SJCRH30 (cell line): ENCODE data around the gene ORC2. TPM values are rescaled to one million over a fixed set of nuclear protein-coding genes. Genes with fewer than 3 reads are reported as not detected.
"Not testable (repeated sequence)": the region's sequence is repeated elsewhere in the genome, so short reads cannot be mapped to it uniquely, and the experiment has no call there.

Experiments used
- DNase-seq, 2 experiments: peaks; one replicate each; pipeline ENCODE4 v3.0.0-alpha.2; 2015 to 2020
- H3K27ac ChIP-seq: fragments of 250-450 bp; sonication (Bioruptor Pico); 2 replicates; pipeline ENCODE4 v1.5.1; 2020; ENCODE audit warnings: mild to moderate bottlenecking, moderate library complexity
- H3K27me3 ChIP-seq: fragments of 250-450 bp; sonication (Bioruptor Pico); 2 replicates; pipeline ENCODE4 v1.5.1; 2020; ENCODE audit warnings: mild to moderate bottlenecking, moderate library complexity
- H3K36me3 ChIP-seq: fragments of 250-450 bp; sonication (Bioruptor Pico); 2 replicates; pipeline ENCODE4 v1.5.1; 2020; ENCODE audit warnings: mild to moderate bottlenecking, moderate library complexity
- H3K4me1 ChIP-seq: fragments of 250-450 bp; sonication (Bioruptor Pico); 2 replicates; pipeline ENCODE4 v1.5.1; 2020; ENCODE audit warnings: mild to moderate bottlenecking, moderate library complexity
- H3K4me3 ChIP-seq: fragments of 250-450 bp; sonication (Bioruptor Pico); 2 replicates; pipeline ENCODE4 v1.5.1; 2020; ENCODE audit warnings: mild to moderate bottlenecking, moderate library complexity
- H3K9me3 ChIP-seq: fragments of 250-450 bp; sonication (Bioruptor Pico); replicated peaks from 2 replicates; pipeline ENCODE4 v1.5.1; 2020; ENCODE audit warnings: mild to moderate bottlenecking, moderate library complexity
- total RNA-seq: library from RNA; depleted of rRNA; stranded (reverse); fragments of >200 nt; shearing (Covaris generic); gene quantifications from 2 replicates; pipeline ENCODE4 v1.2.3, GENCODE V29; 2014; rRNA removed

ORC2 gene
- 23.5 and 27.5 TPM in 2 replicates for total RNA-seq

DNA sequence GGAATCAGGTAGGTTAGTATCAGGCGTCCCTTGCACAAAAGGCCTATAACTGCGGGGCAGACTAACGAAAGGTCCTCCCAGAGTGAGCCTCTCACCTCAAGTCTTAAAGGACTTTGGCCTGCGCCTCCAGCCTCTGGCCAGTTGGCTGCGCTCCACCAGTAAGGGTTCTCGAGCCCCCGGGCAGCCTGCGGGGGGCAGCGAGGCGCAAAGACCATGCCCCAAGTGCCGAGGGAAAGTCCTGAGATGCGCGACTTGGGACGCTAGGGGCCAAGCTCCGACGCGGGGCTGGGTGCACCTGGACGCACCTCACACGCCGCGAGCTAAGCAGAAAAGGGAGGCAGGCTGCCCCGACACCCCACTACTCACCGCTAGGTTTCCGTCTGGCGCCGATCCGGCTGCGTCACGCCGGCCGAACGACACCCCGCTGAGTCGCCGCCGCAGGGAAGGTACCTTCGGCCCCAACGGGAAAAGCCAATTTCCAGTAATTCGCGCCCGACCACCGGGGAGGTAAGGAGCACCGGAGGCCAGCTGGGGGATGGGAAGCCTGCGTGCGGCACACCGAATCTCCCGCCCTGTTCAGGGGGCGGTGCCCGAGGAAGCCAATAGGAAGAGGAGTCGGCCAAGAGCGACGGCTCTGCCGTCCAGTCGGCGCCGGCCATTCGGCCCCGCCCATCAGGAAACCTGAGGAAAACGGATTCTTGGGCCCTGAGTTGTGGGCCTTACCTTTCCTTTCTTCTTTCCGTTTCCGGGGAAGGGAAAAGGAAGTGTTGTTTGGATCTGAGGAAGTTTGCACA is at the start of gene ORC2:
ORC2 (minus strand) TSS at position 537 of the 794 bp plus-strand sequence. CDS start 5,537 bp downstream, outside the sequence.
- H3K27me3 ChIP-seq = no peaks in the 10 kb centered on the region
- H3K4me1 ChIP-seq = peaks cover 15% of the 10 kb centered on the region
- peak; percentile 92 to 95 for DNase-seq
- H3K36me3 ChIP-seq = peaks cover 3% of the 10 kb centered on the region
- H3K9me3 ChIP-seq = no peaks in the 10 kb centered on the region
- peak within 1 kb of the TSS; percentile 82 for H3K4me3 ChIP-seq
- H3K27ac ChIP-seq = peak within 1 kb of the TSS; percentile 67

- no peak for DNase-seq
- no peaks in the 10 kb centered on the region for H3K9me3 ChIP-seq
- H3K27ac ChIP-seq = no peak overlapping the region
- peaks cover 9% of the 10 kb centered on the region for H3K36me3 ChIP-seq
- H3K4me3 ChIP-seq = no peak overlapping the region
- H3K4me1 ChIP-seq = no peaks in the 10 kb centered on the region
- H3K27me3 ChIP-seq = no peaks in the 10 kb centered on the region
Measured at GRCh38 chr2:201008296-201008829, 44.9 kb upstream of the ORC2 start.

DNA sequence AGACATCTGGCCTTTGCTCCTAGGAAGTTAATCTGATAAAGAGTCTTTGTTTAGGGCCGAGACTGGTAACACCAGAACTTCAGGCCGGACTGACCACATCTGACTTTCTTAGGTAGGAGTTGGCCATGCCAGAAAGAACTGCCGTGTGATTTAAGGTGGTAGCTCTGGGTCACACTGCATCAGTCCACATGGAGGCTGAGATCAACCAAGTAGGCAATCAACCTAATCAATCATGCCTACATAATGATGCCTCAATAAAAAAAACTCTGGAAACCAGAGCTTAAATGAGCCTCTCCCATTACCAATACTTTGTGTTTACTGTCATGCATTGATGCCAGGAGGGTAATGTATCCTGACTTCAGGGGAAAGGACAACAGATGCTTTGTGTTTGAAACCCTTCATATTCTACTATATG is 44.1 kb upstream of the ORC2 start:
- no peak for DNase-seq
- Histone ChIP-seq H3K27ac (no peak overlapping the region), H3K9me3 (no peaks in the 10 kb centered on the region)

DNA sequence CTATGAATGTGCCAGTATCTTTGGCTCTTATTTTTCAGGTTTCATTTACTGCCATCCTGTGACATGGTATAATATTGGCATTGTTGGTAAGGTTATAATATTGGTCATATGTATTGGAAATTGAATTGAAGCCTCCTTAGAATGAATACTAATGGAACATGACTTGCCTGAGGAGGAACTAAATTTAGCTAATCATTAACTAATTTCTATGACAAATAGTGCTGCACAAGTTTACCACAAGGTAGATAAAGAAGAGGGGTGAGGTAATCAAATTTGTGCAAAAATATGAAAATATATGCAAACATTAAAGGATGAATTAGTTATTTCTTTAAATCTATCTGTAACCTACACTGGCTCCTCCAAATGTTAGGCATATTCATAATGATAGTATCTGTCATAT is 43.2 kb upstream of the ORC2 start:
- H3K27me3 ChIP-seq = no peaks in the 10 kb centered on the region
- peaks cover 11% of the 10 kb centered on the region for H3K36me3 ChIP-seq
- H3K27ac ChIP-seq = no peak overlapping the region
- no peaks in the 10 kb centered on the region for H3K9me3 ChIP-seq
- DNase-seq = no peak
- no peaks in the 10 kb centered on the region for H3K4me1 ChIP-seq
- H3K4me3 ChIP-seq = no peak overlapping the region

More for the DNA sequence above, 44.1 kb upstream of the ORC2 start:
- H3K4me3 ChIP-seq = no peak overlapping the region
- H3K4me1 ChIP-seq = no peaks in the 10 kb centered on the region
- no peaks in the 10 kb centered on the region for H3K27me3 ChIP-seq
- peaks cover 11% of the 10 kb centered on the region for H3K36me3 ChIP-seq

DNA sequence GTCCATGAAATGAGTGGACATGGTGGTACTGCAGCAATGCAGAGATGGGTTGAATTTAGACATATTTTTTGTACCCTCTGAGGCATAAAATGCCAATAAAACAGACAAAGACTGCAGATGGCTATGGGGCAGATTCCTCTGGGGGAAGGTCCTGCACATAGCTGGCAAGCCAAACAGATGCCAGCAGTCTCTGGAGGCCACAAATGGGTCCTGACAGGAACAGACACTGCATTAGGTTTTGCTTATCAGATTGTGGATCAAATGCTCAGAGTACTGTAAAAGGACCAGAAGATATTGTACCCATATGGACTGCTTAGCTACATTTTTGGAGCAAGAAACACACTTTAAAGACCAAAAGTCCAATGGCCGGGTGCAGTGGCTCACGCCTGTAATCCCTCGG is 40.9 kb upstream of the ORC2 start:
- no peaks in the 10 kb centered on the region for H3K4me1 ChIP-seq
- H3K36me3 ChIP-seq = peaks cover 7% of the 10 kb centered on the region
- H3K4me3 ChIP-seq = no peak overlapping the region
- H3K9me3 ChIP-seq = no peaks in the 10 kb centered on the region
- H3K27ac ChIP-seq = no peak overlapping the region
- H3K27me3 ChIP-seq = no peaks in the 10 kb centered on the region
- no peak for DNase-seq

DNA sequence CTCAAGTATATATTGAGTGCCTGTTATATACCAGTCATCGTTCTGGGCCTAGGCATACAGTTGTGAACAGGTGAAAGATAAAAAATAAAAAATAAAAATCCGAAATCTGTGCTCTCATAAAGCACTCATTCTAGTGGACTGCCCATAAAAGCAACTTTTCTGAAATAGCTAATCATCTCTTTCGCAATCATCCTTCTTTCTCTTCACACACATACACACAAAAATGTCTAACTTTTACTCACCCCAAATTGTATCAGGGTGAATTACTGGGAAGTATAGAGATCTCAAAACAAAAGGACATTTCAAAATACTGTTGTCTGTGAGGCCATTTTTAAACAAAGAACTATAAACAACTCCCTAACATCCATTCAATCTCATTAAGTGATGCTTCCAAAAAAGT is 29.6 kb upstream of the ORC2 start:
- Histone ChIP-seq H3K4me3 (no peak overlapping the region), H3K9me3 (no peaks in the 10 kb centered on the region), H3K4me1 (no peaks in the 10 kb centered on the region), H3K36me3 (peaks cover 23% of the 10 kb centered on the region), H3K27me3 (no peaks in the 10 kb centered on the region), H3K27ac (no peak overlapping the region)
- no peak for DNase-seq

- Histone ChIP-seq H3K9me3 (no peaks in the 10 kb centered on the region), H3K4me1 (no peaks in the 10 kb centered on the region), H3K4me3 (no peak overlapping the region), H3K36me3 (peaks cover 20% of the 10 kb centered on the region), H3K27me3 (no peaks in the 10 kb centered on the region), H3K27ac (no peak overlapping the region)
- no peak for DNase-seq
Measured at GRCh38 chr2:200987137-200987536, 23.7 kb upstream of the ORC2 start.

- no peak for DNase-seq
- no peaks in the 10 kb centered on the region for H3K9me3 ChIP-seq
- H3K27ac ChIP-seq = no peak overlapping the region
- peaks cover 18% of the 10 kb centered on the region for H3K36me3 ChIP-seq
- H3K4me3 ChIP-seq = no peak overlapping the region
- no peaks in the 10 kb centered on the region for H3K27me3 ChIP-seq
- H3K4me1 ChIP-seq = no peaks in the 10 kb centered on the region
Measured at GRCh38 chr2:200985799-200986198, 22.3 kb upstream of the ORC2 start.

DNA sequence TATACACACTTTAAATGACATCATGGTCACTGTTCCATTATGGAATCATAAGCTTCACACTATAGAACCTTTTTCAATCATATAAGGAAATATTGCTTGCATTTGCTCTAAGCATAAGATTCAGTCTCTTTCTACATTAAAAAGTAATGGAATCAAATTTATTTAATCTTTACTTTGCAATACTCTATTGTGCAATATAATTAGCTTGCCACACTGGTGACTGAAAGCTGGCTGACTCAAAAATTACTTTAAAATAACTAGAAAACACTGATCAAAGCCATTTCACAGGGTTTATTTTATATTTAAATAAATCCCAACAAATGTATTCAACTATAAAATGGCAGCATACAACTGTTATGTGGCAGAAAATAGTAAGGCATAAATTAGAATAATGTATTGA is 13.2 kb upstream of the ORC2 start:
- DNase-seq = no peak

GRCh38 chr2:200975672-200976071 is 12.2 kb upstream of the ORC2 start:
- Histone ChIP-seq H3K9me3 (no peaks in the 10 kb centered on the region), H3K4me3 (no peak overlapping the region), H3K27me3 (no peaks in the 10 kb centered on the region), H3K4me1 (no peaks in the 10 kb centered on the region), H3K36me3 (0 out of 2 replicates have a peak, but pooled peaks cover 3% of the 10 kb centered on the region), H3K27ac (no peak overlapping the region)
- DNase-seq = no peak

More for the DNA sequence above, 13.2 kb upstream of the ORC2 start:
- Histone ChIP-seq H3K4me1 (no peaks in the 10 kb centered on the region), H3K36me3 (0 out of 2 replicates have a peak, but pooled peaks cover 3% of the 10 kb centered on the region), H3K9me3 (no peaks in the 10 kb centered on the region), H3K4me3 (no peak overlapping the region), H3K27me3 (no peaks in the 10 kb centered on the region), H3K27ac (no peak overlapping the region)

DNA sequence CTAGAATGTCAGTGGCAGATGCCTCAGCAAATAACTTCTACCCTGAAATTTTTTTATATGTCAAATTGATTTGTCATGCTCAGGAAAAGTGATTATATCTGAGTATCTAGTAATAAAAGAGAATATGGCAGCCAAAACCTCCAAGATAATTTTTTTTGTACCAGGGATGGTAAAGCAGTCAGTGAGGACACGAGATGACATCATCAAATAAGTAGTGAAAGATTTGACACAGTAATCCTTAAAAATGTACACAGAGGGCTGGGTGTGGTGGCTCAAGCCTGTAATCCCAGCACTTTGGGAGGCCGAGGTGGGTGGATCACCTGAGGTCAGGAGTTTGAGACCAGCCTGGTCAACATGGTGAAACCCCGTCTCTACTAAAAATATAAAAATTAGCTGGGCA is 6.6 kb upstream of the ORC2 start:
- H3K36me3 ChIP-seq, H3K4me1 ChIP-seq: not testable (repeated sequence)

DNA sequence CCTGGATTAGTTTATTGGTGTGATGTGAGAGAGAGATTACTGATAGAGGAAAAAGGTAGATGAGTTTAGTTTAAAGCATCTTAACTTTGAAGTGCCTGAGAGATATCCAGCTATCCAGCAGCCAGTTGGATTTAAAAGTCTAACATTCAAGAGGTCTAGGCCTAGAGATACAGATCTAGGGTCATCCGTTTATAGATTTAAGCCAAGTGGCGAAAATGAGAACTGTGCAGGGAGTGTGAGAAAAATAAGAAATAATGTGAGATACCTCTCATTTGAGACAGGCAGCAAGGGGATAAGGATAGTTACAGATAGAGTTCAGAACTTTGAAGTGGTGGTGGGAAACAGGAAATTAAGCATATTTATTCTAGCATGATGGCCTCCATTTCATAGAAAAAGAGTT is 5.3 kb upstream of the ORC2 start:
- Histone ChIP-seq H3K9me3 (no peaks in the 10 kb centered on the region), H3K27me3 (no peaks in the 10 kb centered on the region), H3K27ac (no peak overlapping the region), H3K4me3 (no peak overlapping the region), H3K4me1 (peaks cover 15% of the 10 kb centered on the region), H3K36me3 (no peaks in the 10 kb centered on the region; the same call in 1 of the 2 replicates)
- no peak for DNase-seq

More for the DNA sequence above, 6.6 kb upstream of the ORC2 start:
- not testable (repeated sequence) for H3K27me3 ChIP-seq, DNase-seq, H3K9me3 ChIP-seq, H3K27ac ChIP-seq, H3K4me3 ChIP-seq

- DNase-seq = no peak
- Histone ChIP-seq H3K36me3 (no peaks in the 10 kb centered on the region; the same call in 1 of the 2 replicates), H3K4me3 (no peak overlapping the region), H3K27ac (no peak overlapping the region), H3K9me3 (no peaks in the 10 kb centered on the region), H3K27me3 (no peaks in the 10 kb centered on the region), H3K4me1 (peaks cover 15% of the 10 kb centered on the region)
Measured at GRCh38 chr2:200968162-200968561, 4.7 kb upstream of the ORC2 start.

DNA sequence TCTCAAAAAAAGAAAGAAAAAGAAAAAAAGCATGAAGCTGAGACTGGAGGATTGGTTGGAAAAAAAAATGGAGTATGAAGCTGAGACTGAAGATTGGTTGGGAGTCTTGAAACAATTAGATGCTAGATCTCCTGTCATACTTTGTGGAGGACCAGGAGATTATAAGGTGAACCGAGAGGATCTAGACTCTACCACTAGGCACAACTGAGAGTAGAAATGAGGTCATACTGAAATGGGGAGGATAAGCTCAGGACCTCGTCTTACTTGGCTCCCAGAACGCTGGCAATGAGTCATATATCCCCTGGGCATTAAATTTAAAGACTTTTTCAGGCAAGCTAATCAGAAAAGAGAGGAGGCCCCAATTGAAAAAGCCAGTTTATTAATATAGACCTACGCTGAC is 3.3 kb upstream of the ORC2 start:
- H3K4me3 ChIP-seq = no peak overlapping the region
- no peaks in the 10 kb centered on the region for H3K27me3 ChIP-seq
- H3K27ac ChIP-seq = no peak overlapping the region
- no peaks in the 10 kb centered on the region for H3K9me3 ChIP-seq
- DNase-seq = peak; percentile 38 to 63
- H3K36me3 ChIP-seq = no peaks in the 10 kb centered on the region; the same call in 1 of the 2 replicates
- H3K4me1 ChIP-seq = peaks cover 15% of the 10 kb centered on the region

DNA sequence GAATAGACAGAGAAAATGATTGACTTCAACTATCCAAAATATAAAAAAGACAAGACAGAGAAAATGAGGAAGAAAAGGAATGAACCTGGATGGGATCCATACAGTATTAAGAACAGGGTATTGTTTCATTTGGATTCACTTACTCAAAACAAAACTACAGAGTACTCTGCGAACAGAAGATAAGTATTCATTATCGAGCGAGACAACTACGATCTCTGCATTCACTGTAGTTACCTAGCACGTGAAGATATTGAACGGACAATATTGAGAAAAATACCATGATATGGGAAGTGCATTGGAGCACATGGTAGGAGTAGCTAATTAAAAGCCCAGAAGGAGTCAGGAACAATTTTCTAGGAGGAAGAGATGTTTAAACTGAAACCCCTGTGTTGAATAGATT is 1.0 kb upstream of the ORC2 start:
- H3K4me3 ChIP-seq = peak overlapping the region; percentile 82
- no peaks in the 10 kb centered on the region for H3K9me3 ChIP-seq
- DNase-seq = no peak
- no peaks in the 10 kb centered on the region for H3K27me3 ChIP-seq
- H3K36me3 ChIP-seq = no peaks in the 10 kb centered on the region; the same call in 1 of the 2 replicates
- peak overlapping the region; percentile 67; the same call in 1 of the 2 replicates for H3K27ac ChIP-seq
- peaks cover 15% of the 10 kb centered on the region for H3K4me1 ChIP-seq
